Skeletal muscle tissue (tissue), 4 donors: ENCODE results near the gene FBXL14. TPM values are rescaled to one million over a fixed set of nuclear protein-coding genes. Genes with fewer than 3 reads are reported as not detected.
"Not testable (repeated sequence)": the region's sequence is repeated elsewhere in the genome, so short reads cannot be mapped to it uniquely, and the experiment has no call there.

ENCODE experiments used
- H3K27ac ChIP-seq: one replicate; pipeline ENCODE4 v1.7.0; 2013; ENCODE audit warnings: mild to moderate bottlenecking, low read depth, low read length, inconsistent platforms
- H3K27me3 ChIP-seq, 3 donors: one replicate each; pipeline ENCODE4 v1.7.0; 2013; ENCODE audit warnings: low read length in 3 of 3; ENCODE audit not compliant: control insufficient read depth in 3 of 3, insufficient read depth in 3 of 3
- H3K36me3 ChIP-seq, 3 donors: one replicate each; pipeline ENCODE4 v1.7.0; 2013; ENCODE audit warnings: low read length in 3 of 3; ENCODE audit not compliant: control insufficient read depth in 3 of 3, insufficient read depth in 3 of 3
- H3K4me1 ChIP-seq, 3 donors: one replicate each; pipeline ENCODE4 v1.7.0; 2013; ENCODE audit warnings: low read length in 3 of 3, mild to moderate bottlenecking in 3 of 3; ENCODE audit not compliant: control insufficient read depth in 3 of 3, insufficient read depth in 3 of 3
- H3K4me3 ChIP-seq, 3 donors: one replicate each; pipeline ENCODE4 v1.7.0; 2013; ENCODE audit warnings: low read length in 3 of 3
- H3K9ac ChIP-seq, 3 donors: one replicate each; pipeline ENCODE4 v1.7.0; 2013; ENCODE audit warnings: low read length in 3 of 3, mild to moderate bottlenecking in 3 of 3, moderate library complexity in 2 of 3, low read depth in 1 of 3
- H3K9me3 ChIP-seq, 3 donors: one replicate each; pipeline ENCODE4 v1.7.0; 2013; ENCODE audit warnings: low read length in 3 of 3; ENCODE audit not compliant: control insufficient read depth in 3 of 3
- total RNA-seq: library from RNA; depleted of rRNA; stranded (reverse); fragments of >200 nt; gene quantifications from one replicate; pipeline ENCODE4 v1.2.3, GENCODE V29; 2014
- donor health status: Osteomylitis.

FBXL14 gene
- total RNA-seq, 1 donor from 2014 or later, result 5.2 TPM

- H3K27ac ChIP-seq, H3K9me3 ChIP-seq, H3K4me1 ChIP-seq, H3K4me3 ChIP-seq, H3K36me3 ChIP-seq, H3K9ac ChIP-seq: not testable (repeated sequence)
- H3K27me3 ChIP-seq, result peaks cover 0 to 15% (median 4%) of the 10 kb centered on the region in 3 donors
Observed at GRCh38 chr12:1558108-1558507, 36.3 kb downstream of the FBXL14 start.

- Histone ChIP-seq H3K4me1 (no peaks in the 10 kb centered on the region), H3K4me3 (no peak overlapping the region), H3K9me3 (no peaks in the 10 kb centered on the region), H3K9ac (no peak overlapping the region), H3K27me3 (peaks cover 3 to 16% (median 8%) of the 10 kb centered on the region in 3 donors), H3K36me3 (no peaks in the 10 kb centered on the region), H3K27ac (no peak overlapping the region)
Observed at GRCh38 chr12:1553987-1554982, 40.1 kb downstream of the FBXL14 start.

- Histone ChIP-seq H3K9me3 (no peaks in the 10 kb centered on the region), H3K36me3 (no peaks in the 10 kb centered on the region), H3K27ac (no peak overlapping the region), H3K27me3 (peaks cover 3 to 16% (median 8%) of the 10 kb centered on the region in 3 donors), H3K4me1 (no peaks in the 10 kb centered on the region), H3K9ac (no peak overlapping the region), H3K4me3 (no peak overlapping the region)
Observed at GRCh38 chr12:1553536-1553935, 40.8 kb downstream of the FBXL14 start.

- no peak overlapping the region for H3K27ac ChIP-seq
- H3K4me1 ChIP-seq, result no peaks in the 10 kb centered on the region
- no peaks in the 10 kb centered on the region for H3K9me3 ChIP-seq
- H3K9ac ChIP-seq, result no peak overlapping the region
- peaks cover 3 to 16% (median 8%) of the 10 kb centered on the region in 3 donors for H3K27me3 ChIP-seq
- H3K36me3 ChIP-seq, result no peaks in the 10 kb centered on the region
- no peak overlapping the region for H3K4me3 ChIP-seq
Observed at GRCh38 chr12:1552911-1553491, 41.4 kb downstream of the FBXL14 start.

- H3K36me3 ChIP-seq, result no peaks in the 10 kb centered on the region
- H3K4me3 ChIP-seq, result no peak overlapping the region
- no peaks in the 10 kb centered on the region for H3K9me3 ChIP-seq
- no peak overlapping the region for H3K27ac ChIP-seq
- H3K4me1 ChIP-seq, result no peaks in the 10 kb centered on the region
- H3K9ac ChIP-seq, result no peak overlapping the region
- peaks cover 5 to 17% (median 10%) of the 10 kb centered on the region in 3 donors for H3K27me3 ChIP-seq
Observed at GRCh38 chr12:1552171-1552570, 42.2 kb downstream of the FBXL14 start.

GRCh38 chr12:1551496-1551895, 42.9 kb downstream of the FBXL14 start:
- H3K4me1 ChIP-seq, result no peaks in the 10 kb centered on the region

GRCh38 chr12:1546931-1547640, 47.3 kb downstream of the FBXL14 start:
- Histone ChIP-seq H3K27ac (no peak overlapping the region), H3K4me3 (no peak overlapping the region), H3K9ac (no peak overlapping the region), H3K9me3 (no peaks in the 10 kb centered on the region), H3K27me3 (peaks cover 5 to 10% (median 8%) of the 10 kb centered on the region in 3 donors), H3K4me1 (no peaks in the 10 kb centered on the region), H3K36me3 (no peaks in the 10 kb centered on the region)

More at GRCh38 chr12:1551496-1551895, 42.9 kb downstream of the FBXL14 start:
- Histone ChIP-seq H3K9ac (no peak overlapping the region), H3K27me3 (peaks cover 12 to 23% (median 13%) of the 10 kb centered on the region in 3 donors), H3K36me3 (no peaks in the 10 kb centered on the region), H3K4me3 (no peak overlapping the region), H3K9me3 (no peaks in the 10 kb centered on the region), H3K27ac (no peak overlapping the region)

- Histone ChIP-seq H3K36me3 (no peaks in the 10 kb centered on the region), H3K4me1 (no peaks in the 10 kb centered on the region), H3K4me3 (no peak overlapping the region), H3K27me3 (peaks cover 8 to 19% (median 9%) of the 10 kb centered on the region in 3 donors), H3K9ac (no peak overlapping the region), H3K27ac (no peak overlapping the region), H3K9me3 (no peaks in the 10 kb centered on the region)
Observed at GRCh38 chr12:1544996-1545700, 49.2 kb downstream of the FBXL14 start.

- Histone ChIP-seq H3K36me3 (no peaks in the 10 kb centered on the region), H3K27me3 (peaks cover 23 to 40% (median 32%) of the 10 kb centered on the region in 3 donors), H3K4me3 (no peak overlapping the region), H3K9me3 (no peaks in the 10 kb centered on the region), H3K9ac (no peak overlapping the region), H3K27ac (no peak overlapping the region), H3K4me1 (no peaks in the 10 kb centered on the region)
Observed at GRCh38 chr12:1542599-1542998, 51.8 kb downstream of the FBXL14 start.
